Nucleus accumbens (tissue), 56 donors: ENCODE data around the gene RYR2.

Experiments
- DNase-seq, 56 donors: peaks; one replicate each; lab custom pipeline; 2025; lab: John Stamatoyannopoulos, UW

RYR2 gene

DNA sequence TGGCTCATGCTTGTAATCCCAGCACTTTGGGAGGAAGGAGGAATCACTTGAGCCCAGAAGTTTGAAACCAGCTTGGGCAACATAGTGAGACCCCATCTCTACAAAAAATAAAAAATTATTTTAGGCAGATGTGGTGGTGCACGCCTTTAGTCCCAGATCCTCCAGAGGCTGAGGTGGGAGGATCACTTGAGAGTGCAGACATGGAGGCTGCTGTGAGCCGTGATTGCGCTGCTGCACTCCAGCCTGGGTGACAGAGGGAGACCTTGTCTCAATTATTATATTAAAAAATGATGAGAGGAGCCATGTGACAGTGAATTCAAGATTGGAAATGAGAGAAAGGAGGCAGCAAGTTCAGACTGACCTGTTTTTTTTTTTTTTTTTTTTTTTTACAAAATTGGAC lies 566.4 kb downstream of the RYR2 start:
- no peak for DNase-seq

DNA sequence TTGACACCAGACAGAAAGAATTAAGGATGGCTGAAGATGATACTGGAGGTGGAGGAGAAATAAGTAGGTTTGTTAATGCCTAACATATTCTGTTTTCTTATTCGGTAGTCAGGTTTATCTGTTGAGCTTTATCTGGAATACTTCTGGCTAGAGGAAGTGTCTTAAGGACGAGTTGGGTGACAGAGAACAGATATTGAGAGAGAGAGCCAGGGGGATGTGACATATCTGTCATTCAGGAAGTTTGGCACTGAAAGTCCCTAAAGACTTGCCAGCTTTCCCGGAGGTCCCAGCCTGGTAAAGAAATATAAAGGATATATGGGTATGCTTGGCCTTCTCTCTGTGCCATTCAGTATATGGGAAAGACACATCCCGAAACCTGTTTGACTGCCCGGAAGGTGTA lies 568.2 kb downstream of the RYR2 start:
- no peak for DNase-seq

DNA sequence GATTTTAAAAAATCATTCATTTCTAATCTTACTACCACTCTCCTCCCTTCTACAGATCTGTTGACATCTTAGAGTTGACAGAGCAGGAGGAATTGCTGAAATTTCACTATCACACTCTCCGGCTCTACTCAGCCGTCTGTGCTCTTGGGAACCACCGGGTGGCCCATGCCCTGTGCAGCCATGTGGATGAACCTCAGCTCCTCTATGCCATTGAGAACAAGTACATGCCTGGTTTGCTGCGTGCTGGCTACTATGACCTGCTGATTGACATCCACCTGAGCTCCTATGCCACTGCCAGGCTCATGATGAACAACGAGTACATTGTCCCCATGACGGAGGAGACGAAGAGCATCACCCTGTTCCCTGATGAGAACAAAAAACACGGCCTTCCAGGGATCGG lies 572.0 kb downstream of the RYR2 start:
- no peak for DNase-seq

DNA sequence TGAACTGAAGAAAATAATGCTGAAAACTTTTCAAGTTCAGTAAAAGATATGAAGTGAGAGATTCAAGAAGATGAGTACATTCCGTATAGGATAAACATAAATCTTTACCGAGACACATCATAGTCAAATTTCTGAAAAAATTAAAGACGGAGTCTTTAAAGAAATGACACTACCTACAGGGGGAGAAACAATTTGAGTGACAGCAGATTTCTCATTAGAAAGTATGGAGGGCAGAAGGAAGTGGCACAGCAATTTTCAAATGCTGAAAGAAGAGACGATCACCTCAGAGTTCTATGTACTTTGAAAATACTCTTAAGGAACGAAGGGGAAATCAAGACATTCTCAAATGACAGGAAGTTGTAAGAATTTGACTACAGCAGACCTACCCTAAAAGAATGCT lies 577.6 kb downstream of the RYR2 start:
- no peak for DNase-seq

DNA sequence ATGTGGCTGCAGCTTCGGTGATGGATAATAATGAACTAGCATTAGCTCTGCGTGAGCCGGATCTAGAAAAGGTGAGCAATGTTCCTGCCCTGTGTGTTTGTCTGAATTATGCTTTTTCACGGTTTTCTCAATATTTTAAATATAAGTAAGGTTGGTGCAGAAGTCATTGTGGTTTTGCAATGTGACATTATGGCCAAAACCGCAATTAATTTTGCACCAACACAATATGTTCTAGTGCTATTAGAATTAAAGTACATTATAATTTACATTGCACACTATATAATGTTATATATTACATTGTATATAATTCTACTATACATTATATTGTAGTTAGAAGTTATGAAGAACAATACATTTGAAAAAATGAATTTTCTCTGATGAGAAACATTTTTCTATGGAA lies 592.9 kb downstream of the RYR2 start:
- DNase-seq = no peak

DNA sequence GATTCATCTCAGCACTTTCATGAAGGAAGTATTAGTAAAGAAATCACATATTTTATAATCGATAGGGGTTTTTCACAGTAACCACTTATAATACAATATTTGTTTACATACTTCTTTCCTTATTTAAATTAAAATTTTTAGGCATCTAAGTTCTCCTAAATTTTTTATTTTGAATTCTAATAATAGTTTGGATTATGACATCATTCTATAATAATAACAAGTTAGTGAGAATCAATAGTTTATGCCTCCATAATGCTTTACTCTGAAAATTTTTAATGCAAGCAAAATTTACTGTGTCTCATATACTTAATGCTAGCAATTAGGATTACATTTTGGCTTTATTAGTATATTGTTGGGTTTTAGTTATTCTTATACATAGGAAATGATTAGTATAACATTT lies 596.6 kb downstream of the RYR2 start:
- DNase-seq = no peak

DNA sequence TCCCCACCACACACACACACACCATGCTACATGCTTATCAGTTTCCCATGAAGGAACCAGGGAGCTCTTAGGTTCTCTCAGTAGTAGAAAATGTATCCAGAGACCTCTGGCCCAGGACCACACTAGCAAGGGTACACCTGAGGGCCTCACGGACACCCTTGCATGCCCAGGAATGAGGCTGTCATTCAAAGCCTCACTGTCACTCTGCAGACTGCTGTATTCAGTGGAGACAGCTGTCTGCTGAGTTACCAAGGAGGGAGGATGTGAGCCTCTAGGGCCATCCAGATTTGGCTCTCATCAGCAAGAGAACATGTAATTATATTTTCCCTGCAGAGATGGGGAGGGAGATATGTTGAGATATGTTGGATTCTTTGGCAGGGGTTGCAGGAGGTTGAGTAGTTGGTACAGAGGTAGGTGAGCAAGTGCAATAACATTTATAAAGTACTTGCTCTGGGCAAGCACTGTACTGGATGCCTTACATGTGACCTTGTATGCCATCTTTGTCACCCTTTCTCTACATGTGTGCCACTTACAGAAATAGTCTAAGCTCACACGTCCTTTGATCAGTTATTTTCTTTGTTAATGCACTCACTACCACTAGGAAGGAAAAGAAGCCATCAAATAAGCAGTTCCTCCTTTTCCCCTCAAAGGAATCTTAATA lies 598.2 kb downstream of the RYR2 start:
- DNase-seq = no peak

DNA sequence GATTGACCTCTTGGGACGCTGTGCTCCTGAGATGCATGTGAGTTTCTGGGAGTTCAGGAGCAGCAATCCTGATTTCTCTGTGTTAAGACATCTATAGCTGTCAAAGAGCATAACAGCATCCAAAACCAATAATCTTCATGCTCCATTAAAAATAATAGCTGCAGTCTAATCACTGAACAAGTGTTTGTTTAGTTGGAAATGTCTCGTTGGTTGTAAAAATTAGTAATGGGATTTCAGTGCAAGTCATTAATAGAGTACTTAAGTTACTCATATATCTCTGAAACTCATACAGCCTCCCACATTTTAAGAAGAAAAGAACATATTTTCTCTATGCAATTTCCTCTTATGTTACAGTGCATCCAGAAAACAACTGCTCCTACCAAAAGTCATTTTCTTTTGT lies 599.0 kb downstream of the RYR2 start:
- no peak for DNase-seq

DNA sequence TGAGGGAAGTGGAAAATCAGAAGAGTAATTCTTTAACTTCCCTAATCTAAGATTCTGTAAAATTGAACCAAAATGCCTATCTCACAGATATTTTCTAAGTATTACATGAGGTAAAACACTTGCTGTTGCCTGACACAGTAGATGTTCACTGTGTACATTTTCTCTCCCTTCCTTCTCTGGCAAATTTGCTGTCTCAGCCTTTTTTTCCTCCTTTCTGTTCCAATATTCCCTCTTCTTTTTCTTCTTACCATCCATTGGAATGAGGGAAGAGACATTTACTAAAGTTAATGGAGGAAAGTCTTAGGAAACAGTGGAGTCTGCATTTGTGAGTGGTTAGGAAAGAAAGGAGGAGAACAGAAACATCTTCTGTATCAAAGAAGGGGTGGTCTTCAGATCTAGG lies 608.8 kb downstream of the RYR2 start:
- DNase-seq = no peak

DNA sequence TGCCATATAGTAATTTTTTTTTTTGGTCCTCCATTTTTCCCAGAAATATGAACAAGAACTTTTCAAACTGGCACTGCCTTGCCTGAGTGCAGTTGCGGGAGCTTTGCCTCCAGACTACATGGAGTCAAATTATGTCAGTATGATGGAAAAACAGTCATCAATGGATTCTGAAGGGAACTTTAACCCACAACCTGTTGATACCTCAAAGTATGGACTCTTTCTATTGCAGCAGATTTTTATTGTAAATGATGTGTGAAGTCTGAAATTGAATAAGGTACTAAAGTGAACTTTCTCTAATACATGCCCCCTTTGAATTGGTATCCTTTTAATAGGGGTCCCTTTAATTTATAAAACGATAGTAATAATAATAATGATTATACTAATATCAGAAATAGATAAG lies 613.8 kb downstream of the RYR2 start:
- no peak for DNase-seq

DNA sequence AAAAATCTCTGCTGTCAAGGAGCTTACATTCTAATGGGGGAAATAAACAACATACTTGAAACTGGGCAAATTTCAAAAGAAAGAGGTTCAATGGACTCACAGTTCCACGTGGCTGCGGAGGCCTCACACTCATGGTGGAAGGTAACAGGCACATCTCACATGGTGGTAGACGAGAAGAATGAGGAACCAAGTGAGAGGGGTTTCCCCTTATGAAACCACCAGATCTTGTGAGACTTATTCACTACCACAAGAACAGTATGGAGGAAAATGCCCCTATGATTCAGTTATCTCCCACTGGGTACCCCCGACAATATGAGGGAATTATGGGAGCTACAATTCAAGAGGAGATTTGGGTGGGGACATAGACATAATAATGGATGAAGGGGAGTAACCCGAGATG lies 622.4 kb downstream of the RYR2 start:
- DNase-seq = no peak

DNA sequence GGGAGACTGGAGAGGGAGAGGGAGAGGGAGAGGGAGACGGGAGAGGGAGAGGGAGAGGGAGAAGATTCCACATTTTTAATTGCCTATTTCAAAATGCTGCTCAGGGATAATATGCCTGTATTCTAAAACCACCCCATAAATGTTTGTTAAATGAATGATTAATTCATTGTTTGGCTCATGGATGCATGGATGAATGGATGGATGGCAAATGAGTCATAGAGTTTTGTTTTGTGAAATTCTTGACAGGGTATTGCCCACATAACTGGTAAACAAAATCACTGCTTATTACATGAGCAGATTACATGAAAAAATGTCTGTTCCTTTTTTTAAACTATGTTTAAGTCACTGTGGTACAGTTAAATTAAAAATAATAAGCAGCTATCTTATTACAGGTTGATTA lies 628.3 kb downstream of the RYR2 start:
- DNase-seq = no peak

DNA sequence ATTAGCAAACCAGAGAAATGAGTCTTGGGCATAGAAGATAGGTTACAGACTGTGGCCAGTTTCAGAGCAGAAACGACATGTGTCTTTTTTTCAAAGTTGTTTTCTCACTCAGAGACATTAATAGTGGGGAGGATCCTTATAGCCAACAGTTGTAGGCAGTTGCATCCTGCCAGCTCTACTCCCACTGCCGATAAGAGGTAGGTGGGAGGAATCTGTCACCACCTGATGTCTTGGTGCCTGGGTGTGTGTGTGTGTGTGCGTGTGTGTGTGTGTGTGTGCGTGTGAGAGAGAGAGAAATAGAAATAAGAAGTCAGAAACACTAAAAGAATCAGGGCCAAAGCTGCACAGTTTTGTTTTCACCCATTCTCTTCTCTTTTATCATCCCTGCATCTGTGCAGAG lies 629.3 kb downstream of the RYR2 start:
- DNase-seq = peak in 29 of 56 donors; percentile 1 to 63 (median 21)

DNA sequence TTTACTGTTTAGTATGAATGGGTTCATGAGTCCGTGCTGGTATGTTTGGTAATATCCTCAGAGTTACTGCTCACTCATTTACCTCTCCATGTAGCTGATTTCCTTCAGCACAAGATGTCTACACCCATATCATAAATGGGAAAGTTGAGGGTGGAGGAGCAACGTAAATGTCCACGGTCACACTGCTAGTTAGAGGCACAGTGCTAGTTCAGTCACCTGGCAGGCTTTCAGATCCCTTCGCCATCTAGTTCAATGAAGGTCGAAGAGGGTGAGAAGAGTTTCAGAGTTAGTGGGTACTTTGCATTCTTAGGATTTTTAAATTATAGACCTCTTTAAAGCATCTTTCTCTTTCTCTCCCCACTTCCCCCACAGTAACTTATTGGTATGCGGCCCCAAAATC lies 630.0 kb downstream of the RYR2 start:
- no peak for DNase-seq

DNA sequence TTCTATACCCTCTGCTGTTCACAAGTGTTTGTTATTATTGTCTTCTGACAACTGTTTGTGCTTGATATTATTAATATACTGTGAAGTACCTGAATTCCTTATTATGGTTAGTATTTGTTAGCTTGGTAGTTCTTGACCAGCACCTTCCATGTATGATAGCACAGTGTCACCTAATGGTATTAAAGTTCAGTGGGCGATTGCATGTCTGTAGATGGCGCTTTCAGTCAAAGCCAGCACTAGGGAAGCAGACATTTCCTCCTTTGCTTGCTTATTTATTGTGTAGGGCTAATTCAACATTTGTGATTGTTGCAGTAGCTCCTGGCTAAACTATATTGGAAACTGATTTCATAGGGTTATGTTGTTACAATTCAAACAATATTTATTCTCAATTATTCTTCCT lies 630.8 kb downstream of the RYR2 start:
- no peak for DNase-seq

DNA sequence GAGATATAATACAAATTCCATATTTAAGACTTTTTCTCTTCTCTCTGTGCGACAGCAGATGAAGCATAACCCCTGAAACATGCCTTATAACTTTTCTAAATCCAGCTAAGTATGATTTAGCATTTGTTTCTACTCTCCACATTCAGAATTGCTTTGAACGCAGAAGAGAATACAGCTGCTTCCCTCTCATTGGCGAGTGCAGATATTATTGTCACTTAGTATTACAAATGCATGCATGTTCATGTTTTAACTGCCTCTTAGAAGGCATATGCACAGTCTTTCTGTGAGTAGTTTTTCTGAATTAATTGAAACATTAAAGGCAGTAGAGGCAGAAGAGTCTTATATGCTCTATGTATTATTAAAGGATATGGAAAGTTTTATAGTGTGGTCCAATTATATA lies 631.6 kb downstream of the RYR2 start:
- no peak for DNase-seq

DNA sequence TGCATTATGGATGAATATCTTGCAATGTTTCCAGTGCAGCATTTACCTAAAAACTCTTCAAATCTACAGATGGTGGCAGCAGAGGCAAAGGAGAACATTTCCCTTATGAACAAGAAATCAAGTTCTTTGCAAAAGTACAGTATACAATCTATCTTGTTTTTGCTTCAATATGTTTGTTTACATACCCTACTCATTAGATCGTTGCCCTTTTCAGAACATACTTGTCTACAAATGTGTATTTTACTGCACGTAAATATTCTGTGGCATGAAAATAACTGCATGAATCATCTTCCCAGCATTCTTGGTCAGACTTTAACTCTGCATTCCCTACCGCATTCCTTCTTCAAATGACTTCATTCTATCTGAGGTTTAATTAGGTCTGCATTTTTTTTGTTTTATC lies 636.0 kb downstream of the RYR2 start:
- DNase-seq = no peak

DNA sequence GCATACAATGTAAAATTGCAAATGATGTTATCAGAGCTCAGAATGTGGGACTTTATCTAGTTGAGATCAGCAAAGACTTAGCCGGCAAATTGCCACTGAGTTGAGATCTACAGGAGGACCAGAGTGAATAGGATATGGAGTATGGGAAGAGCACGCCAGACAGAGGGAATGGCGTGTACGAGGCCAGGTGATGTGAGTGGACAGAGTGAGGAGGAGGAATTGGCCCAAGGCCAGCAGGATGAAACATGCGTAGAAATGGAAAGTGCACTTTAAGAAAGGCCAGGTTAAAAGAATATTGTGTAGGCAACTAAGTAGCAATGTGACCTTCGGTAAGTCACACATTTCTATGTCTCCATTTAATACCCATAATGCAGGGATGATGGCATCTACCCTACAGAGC lies 637.7 kb downstream of the RYR2 start:
- no peak for DNase-seq

DNA sequence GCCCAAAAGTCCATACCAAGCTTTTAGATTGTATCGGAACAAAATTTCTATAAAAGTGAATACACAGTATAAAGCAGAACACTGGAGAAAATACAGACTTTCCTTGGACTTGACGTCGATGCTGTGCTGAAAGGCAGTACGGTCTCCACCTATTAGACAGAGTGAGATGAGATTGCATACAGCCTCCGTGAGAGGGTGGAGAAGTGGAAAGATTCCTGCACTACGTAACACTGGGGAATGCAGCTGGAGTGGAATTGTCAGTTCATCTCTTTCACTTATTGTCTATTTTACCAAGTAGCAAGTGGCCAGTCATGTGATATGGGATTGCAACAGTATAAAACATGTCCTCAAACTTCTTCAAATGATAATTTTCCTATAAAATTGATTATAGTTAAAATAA lies 639.2 kb downstream of the RYR2 start:
- no peak for DNase-seq

DNA sequence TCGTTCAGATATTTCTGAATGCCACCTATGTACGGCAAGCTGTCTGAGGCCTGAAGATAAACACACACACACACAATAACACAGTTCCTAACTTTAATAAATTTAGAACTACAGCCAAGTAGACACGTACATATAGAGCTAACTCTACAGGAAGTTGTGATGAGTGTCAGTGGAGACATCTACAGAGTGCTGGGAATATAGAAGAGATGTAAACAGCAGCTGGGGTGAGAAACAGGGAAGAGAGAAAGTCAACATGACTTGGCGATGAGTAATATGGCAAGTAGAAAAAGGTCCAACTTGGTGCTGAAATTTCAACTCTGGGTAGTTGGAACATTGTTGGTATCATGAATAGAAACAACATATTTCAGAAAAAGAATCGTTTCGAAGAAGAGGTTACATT lies 642.3 kb downstream of the RYR2 start:
- no peak for DNase-seq

DNA sequence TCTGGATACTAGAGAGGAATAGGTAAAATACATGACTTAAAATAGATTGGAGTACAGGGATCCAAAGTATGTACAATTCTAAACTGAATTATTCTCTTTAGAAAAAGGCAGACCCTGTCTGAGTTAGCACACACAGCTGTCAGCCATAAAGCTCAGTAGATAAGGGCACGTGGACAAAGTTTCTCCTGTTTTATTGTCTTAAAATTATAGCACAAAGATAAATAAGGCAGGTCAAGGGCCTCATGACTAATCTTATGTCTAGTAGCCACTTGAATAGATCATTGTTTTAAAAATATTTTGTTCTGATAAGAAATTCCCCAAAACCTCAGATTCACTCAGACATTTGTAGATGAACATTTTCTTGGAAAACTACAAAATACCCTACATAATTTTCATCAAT lies 643.6 kb downstream of the RYR2 start:
- no peak for DNase-seq

DNA sequence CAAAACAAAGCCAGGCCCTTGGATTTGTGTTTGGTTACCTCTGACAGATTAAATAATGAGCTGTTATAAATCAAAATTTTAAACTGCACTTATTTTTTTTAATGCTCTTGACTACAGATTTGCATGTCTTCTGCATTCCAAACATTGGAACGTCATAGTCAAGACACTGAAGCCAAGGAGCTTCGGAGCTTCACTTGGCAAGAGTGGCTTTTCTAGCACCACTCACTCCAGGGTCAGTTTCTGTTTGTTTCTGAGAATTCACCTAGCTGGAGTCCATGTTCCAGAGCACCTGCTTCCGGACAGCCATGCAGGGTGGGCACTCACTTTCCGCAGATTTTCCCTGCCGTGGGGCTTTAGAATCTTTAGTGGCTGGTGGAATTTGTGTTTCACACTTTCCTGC lies 645.8 kb downstream of the RYR2 start:
- DNase-seq = no peak

DNA sequence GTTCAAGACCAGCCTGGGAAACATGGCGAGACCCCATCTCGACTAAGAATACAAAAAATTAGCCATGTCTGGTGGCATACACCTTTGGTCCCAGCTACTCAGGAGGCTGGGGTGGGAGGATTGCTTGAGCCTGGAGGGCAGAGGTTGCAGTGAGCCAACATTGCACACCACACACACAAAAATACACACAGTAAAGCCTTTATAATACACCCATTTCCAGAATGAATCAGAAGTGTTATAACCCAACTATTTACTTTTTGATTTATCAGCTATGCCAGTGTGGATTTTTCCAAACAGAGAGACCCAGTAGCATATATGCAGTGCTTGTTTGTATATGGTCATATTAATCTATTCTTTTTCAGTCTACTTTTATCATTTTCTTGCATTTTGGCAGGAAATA lies 648.7 kb downstream of the RYR2 start:
- no peak for DNase-seq
